Subcutaneous abdominal adipose tissue (tissue), 5 donors: Measurements from ENCODE around the gene KLHDC8A.

Experiments used
- H3K27ac ChIP-seq: one replicate; pipeline ENCODE4 v1.7.0; 2013; ENCODE audit warnings: low read depth, mild to moderate bottlenecking, inconsistent platforms, low read length, moderate library complexity
- H3K27me3 ChIP-seq, 5 donors: one replicate each; pipeline ENCODE4 v1.7.0; 2013; ENCODE audit warnings: low read length in 5 of 5, inconsistent platforms in 1 of 5; ENCODE audit not compliant: control insufficient read depth in 5 of 5, insufficient read depth in 4 of 5
- H3K36me3 ChIP-seq, 5 donors: one replicate each; pipeline ENCODE4 v1.7.0; 2013; ENCODE audit warnings: low read length in 5 of 5; ENCODE audit not compliant: control insufficient read depth in 5 of 5, insufficient read depth in 5 of 5
- H3K4me1 ChIP-seq, 5 donors: one replicate each; pipeline ENCODE4 v1.7.0; 2013; ENCODE audit warnings: low read length in 5 of 5, mild to moderate bottlenecking in 3 of 5, moderate library complexity in 1 of 5; ENCODE audit not compliant: control insufficient read depth in 5 of 5, insufficient read depth in 5 of 5
- H3K4me3 ChIP-seq, 5 donors: one replicate each; pipeline ENCODE4 v1.7.0; 2013; ENCODE audit warnings: low read length in 5 of 5, low read depth in 1 of 5
- H3K9ac ChIP-seq, 5 donors: one replicate each; pipeline ENCODE4 v1.7.0; 2013; ENCODE audit warnings: low read length in 5 of 5, mild to moderate bottlenecking in 4 of 5, moderate library complexity in 3 of 5
- H3K9me3 ChIP-seq, 5 donors: one replicate each; pipeline ENCODE4 v1.7.0; 2013; ENCODE audit warnings: low read length in 5 of 5; ENCODE audit not compliant: control insufficient read depth in 5 of 5
- donor health status: healthy.
- donor health status: healthy.
- donor health status: healthy.
- donor health status: healthy.
- donor health status: healthy.

The KLHDC8A gene

DNA sequence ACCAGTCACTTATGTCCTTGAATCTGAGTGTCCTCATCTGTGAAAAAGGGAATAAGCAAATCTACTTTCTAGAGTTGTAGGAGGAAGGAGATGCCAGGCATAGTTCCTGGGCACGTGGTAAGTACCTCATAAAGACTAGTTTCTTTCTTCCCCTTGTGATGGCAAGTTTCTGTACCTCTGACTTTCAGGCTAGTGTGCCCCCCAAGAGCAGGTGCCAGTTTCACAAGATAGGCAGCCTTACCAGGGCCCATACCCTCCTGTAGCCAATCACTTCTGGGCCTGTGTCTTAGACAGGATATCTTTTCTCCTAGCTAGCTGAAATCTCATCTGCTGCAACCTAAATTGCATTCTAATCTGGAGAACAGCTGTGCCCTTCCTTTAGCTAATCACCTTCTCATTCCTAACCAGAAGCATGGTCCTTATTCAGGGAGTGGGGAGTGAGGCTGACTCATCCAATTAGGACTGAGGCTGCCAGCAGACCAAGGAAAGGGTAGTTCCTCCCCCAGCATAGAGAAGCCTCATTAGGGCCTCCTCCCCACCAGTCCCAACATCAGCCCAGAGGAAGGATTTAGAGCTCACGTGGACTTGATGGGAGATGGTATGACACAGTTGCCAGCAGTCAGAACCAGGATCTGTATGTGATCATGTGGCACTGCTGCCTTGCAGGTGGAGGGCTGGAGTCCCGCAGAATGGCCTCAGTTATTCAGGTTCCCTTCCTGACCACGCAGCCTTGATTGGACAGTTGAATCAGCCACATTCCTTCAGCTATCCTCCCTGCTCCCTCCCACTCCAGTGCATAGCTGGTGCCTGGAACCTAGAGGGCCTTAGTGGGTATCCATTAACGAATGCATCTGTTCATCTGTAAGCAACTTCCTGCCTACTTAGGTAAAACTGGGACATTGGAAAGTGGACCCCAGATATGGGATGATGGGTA lies 7.9 kb downstream of the KLHDC8A start:
- Histone ChIP-seq H3K27ac (no peak overlapping the region), H3K9ac (no peak overlapping the region), H3K4me3 (no peak overlapping the region), H3K4me1 (peaks cover 0 to 14% (median 6%) of the 10 kb centered on the region in 5 donors), H3K9me3 (no peaks in the 10 kb centered on the region), H3K27me3 (peaks cover 15 to 44% (median 26%) of the 10 kb centered on the region in 5 donors), H3K36me3 (no peaks in the 10 kb centered on the region)

- Histone ChIP-seq H3K27ac (no peak overlapping the region), H3K4me1 (peaks cover 0 to 22% (median 14%) of the 10 kb centered on the region in 5 donors), H3K9ac (no peak overlapping the region), H3K4me3 (no peak overlapping the region), H3K9me3 (no peaks in the 10 kb centered on the region), H3K27me3 (peaks cover 25 to 58% (median 34%) of the 10 kb centered on the region in 5 donors), H3K36me3 (no peaks in the 10 kb centered on the region)
These were observed 9.7 kb downstream of the KLHDC8A start for GRCh38 chr1:205346956-205347574.

DNA sequence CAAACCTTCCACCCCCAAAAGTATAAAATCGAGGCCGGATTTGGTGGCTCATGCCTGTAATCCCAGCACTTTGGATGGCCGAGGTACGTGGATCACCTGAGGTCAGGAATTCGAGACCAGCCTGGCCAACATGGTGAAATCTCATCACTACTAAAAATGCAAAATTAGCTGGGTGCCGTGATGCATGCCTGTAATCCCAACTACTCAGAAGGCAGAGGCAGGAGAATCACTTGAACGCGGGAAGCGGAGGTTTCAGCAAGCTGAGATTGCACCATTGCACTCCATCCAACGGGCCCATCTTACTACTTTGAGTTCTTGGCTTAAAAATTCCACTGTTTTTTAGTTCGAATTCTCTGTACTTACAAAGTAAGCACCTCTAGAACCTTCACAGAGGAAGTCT lies 11.0 kb downstream of the KLHDC8A start:
- no peak overlapping the region for H3K27ac ChIP-seq
- H3K27me3 ChIP-seq, result peaks cover 25 to 60% (median 34%) of the 10 kb centered on the region in 5 donors
- H3K36me3 ChIP-seq, result no peaks in the 10 kb centered on the region
- no peaks in the 10 kb centered on the region for H3K9me3 ChIP-seq
- no peak overlapping the region for H3K9ac ChIP-seq
- H3K4me3 ChIP-seq, result no peak overlapping the region
- peaks cover 0 to 22% (median 14%) of the 10 kb centered on the region in 5 donors for H3K4me1 ChIP-seq

- no peak overlapping the region for H3K9ac ChIP-seq
- no peaks in the 10 kb centered on the region for H3K36me3 ChIP-seq
- H3K27me3 ChIP-seq, result peaks cover 25 to 55% (median 32%) of the 10 kb centered on the region in 5 donors
- no peaks in the 10 kb centered on the region for H3K9me3 ChIP-seq
- H3K27ac ChIP-seq, result no peak overlapping the region
- peaks cover 0 to 17% (median 14%) of the 10 kb centered on the region in 5 donors for H3K4me1 ChIP-seq
- H3K4me3 ChIP-seq, result peak overlapping the region in 2 of 5 donors; percentile 5 to 44
These were observed 12.4 kb downstream of the KLHDC8A start for GRCh38 chr1:205344066-205344928.

- Histone ChIP-seq H3K9ac (no peak overlapping the region), H3K4me1 (peaks cover 0 to 14% (median 14%) of the 10 kb centered on the region in 5 donors), H3K9me3 (no peaks in the 10 kb centered on the region), H3K36me3 (no peaks in the 10 kb centered on the region), H3K27ac (no peak overlapping the region), H3K27me3 (peaks cover 30 to 53% (median 35%) of the 10 kb centered on the region in 5 donors), H3K4me3 (peak overlapping the region in 2 of 5 donors; percentile 23 to 44)
These were observed 13.2 kb downstream of the KLHDC8A start for GRCh38 chr1:205343431-205344065.

DNA sequence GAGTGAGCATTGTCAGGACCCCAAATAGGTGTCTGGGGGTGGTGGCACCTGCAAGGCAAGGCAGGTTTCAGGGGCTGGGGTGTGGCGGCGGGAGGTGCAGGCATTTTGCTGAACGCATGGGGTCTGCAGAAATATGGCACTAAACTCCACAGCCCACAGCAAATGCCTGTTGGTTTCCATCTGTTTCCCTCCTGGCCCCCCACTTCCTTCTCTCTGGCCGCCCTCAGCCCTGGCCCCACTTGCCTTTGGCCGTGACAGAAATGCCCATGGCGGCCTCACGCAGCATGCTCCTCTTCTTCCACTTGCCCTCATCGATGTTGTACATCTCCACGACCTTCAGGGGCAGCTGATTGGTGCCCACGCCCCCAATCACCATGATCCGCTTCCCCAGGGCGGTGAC lies 13.7 kb downstream of the KLHDC8A start:
- H3K9ac ChIP-seq, result no peak overlapping the region
- peaks cover 0 to 14% (median 14%) of the 10 kb centered on the region in 5 donors for H3K4me1 ChIP-seq
- H3K27ac ChIP-seq, result no peak overlapping the region
- H3K27me3 ChIP-seq, result peaks cover 30 to 55% (median 35%) of the 10 kb centered on the region in 5 donors
- H3K9me3 ChIP-seq, result no peaks in the 10 kb centered on the region
- no peaks in the 10 kb centered on the region for H3K36me3 ChIP-seq
- H3K4me3 ChIP-seq, result peak overlapping the region in 1 of 5 donors; percentile 44

GRCh38 chr1:205340676-205341075 lies 16.0 kb downstream of the KLHDC8A start:
- peaks cover 19 to 40% (median 30%) of the 10 kb centered on the region in 5 donors for H3K27me3 ChIP-seq
- H3K4me3 ChIP-seq, result no peak overlapping the region
- H3K27ac ChIP-seq, result no peak overlapping the region
- no peaks in the 10 kb centered on the region for H3K9me3 ChIP-seq
- H3K9ac ChIP-seq, result no peak overlapping the region
- H3K4me1 ChIP-seq, result peaks cover 0 to 14% (median 14%) of the 10 kb centered on the region in 5 donors
- no peaks in the 10 kb centered on the region for H3K36me3 ChIP-seq

DNA sequence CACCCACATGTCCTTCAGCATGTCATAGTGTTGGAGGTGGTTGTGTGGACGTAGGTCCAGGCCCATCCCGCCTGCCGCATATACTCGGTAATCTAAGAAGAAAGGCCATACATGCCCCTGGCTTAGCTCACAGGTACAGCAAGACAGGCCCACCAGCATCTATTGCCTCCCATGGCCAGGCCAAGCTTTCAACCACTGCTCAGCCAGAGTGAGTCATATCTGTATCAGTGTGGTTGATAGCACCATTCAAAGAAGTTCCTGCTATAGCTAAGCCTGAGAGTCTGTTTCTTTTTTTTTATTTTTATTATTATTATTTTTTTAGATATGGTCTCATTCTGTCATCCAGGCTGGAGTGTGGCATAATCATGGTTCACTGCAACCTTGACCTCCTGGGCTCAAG lies 17.0 kb downstream of the KLHDC8A start:
- Histone ChIP-seq H3K9me3 (no peaks in the 10 kb centered on the region), H3K27me3 (peaks cover 15 to 30% (median 26%) of the 10 kb centered on the region in 5 donors)

GRCh38 chr1:205339197-205339702 lies 17.5 kb downstream of the KLHDC8A start:
- H3K9ac ChIP-seq, result no peak overlapping the region
- no peak overlapping the region for H3K27ac ChIP-seq
- peaks cover 0 to 13% (median 12%) of the 10 kb centered on the region in 5 donors for H3K4me1 ChIP-seq
- no peaks in the 10 kb centered on the region for H3K36me3 ChIP-seq
- H3K4me3 ChIP-seq, result no peak overlapping the region
- peaks cover 12 to 26% (median 21%) of the 10 kb centered on the region in 5 donors for H3K27me3 ChIP-seq
- H3K9me3 ChIP-seq, result no peaks in the 10 kb centered on the region

More for the DNA sequence above, 17.0 kb downstream of the KLHDC8A start:
- no peak overlapping the region for H3K4me3 ChIP-seq
- peaks cover 0 to 14% (median 14%) of the 10 kb centered on the region in 5 donors for H3K4me1 ChIP-seq
- no peak overlapping the region for H3K27ac ChIP-seq
- no peak overlapping the region for H3K9ac ChIP-seq
- no peaks in the 10 kb centered on the region for H3K36me3 ChIP-seq
